ENCODE results near the gene TEX29.

The TEX29 gene

GRCh38 chr13:111286749-111287148 lies 33.7 kb upstream of the TEX29 start (continued):
- TF ChIP-seq MYNN (tag by site-specific recombination; IDR thresholded peaks at IDR 0.05; ENCODE audit: borderline replicate concordance) (no peak), INSM2 (tag by site-specific recombination; IDR thresholded peaks at IDR 0.05) (no peak), REPIN1 (tag by site-specific recombination; IDR thresholded peaks at IDR 0.05; ENCODE audit: low read depth) (no peak)

- H3K4me3 ChIP-seq (ENCODE audit: low read depth, low read length), result no peak overlapping the region
- H3K9me3 ChIP-seq (ENCODE audit: control insufficient read depth, insufficient read depth, low read depth, low read length), result no peaks in the 10 kb centered on the region
- ChIA-PET CTCF (interaction anchor here (0.6 to 0.8 kb wide), 2 partner anchors 19 to 364 kb away, joined by 4 read pairs; no protein-coding TSS in a partner anchor), POLR2A (no interaction called here)
- no peak overlapping the region for H3K27ac ChIP-seq (ENCODE audit: extremely low read depth, low read depth, low read length)
- no peak for TF ChIP-seq ELK4 (IDR thresholded peaks at IDR 0.05; ENCODE audit: borderline replicate concordance, low read depth, low read length)
- no peak for TF ChIP-seq ZBTB26 (tag by site-specific recombination; optimal IDR thresholded peaks at IDR 0.05)
- no peak for TF ChIP-seq ZNF596 (tag by site-specific recombination; IDR thresholded peaks at IDR 0.05)
- no peak for TF ChIP-seq ZNF184 (tag by site-specific recombination; IDR thresholded peaks at IDR 0.05)
- TF ChIP-seq ZNF324 (tag by site-specific recombination; IDR thresholded peaks at IDR 0.05), result no peak
- no peak for TF ChIP-seq ZNF19 (tag by site-specific recombination; IDR thresholded peaks at IDR 0.05; ENCODE audit: low read depth)
- TF ChIP-seq KLF10 (tag by site-specific recombination; IDR thresholded peaks at IDR 0.05), result no peak
- no peak for TF ChIP-seq ZNF76 (tag by site-specific recombination; IDR thresholded peaks at IDR 0.05; ENCODE audit: borderline replicate concordance, low read depth)
- no peak for TF ChIP-seq SP2 (tag by site-specific recombination; IDR thresholded peaks at IDR 0.05)
- no peaks in the 10 kb centered on the region for H3K4me1 ChIP-seq (ENCODE audit: control insufficient read depth, insufficient read depth, low read length)
- H3K36me3 ChIP-seq (ENCODE audit: control insufficient read depth in 2 of 2, insufficient read depth in 1 of 2, low read length in 2 of 2), result peaks cover 3 to 75% of the 10 kb centered on the region in 2 experiments; a peak in 2 of 3 replicates
Measured at GRCh38 chr13:111287201-111287600, 33.2 kb upstream of the TEX29 start.

- POLR2A ChIA-PET, result no interaction called here
Measured at GRCh38 chr13:111288276-111288675, 32.2 kb upstream of the TEX29 start.

More at GRCh38 chr13:111288276-111288675, 32.2 kb upstream of the TEX29 start:
- H3K4me3 ChIP-seq (ENCODE audit: low read depth, low read length), result no peak overlapping the region
- CTCF ChIA-PET, result no interaction called here
- no peaks in the 10 kb centered on the region for H3K4me1 ChIP-seq (ENCODE audit: control insufficient read depth, insufficient read depth, low read length)
- no peak for TF ChIP-seq ZNF148 (tag by site-specific recombination; IDR thresholded peaks at IDR 0.05; ENCODE audit: borderline replicate concordance)
- no peak for TF ChIP-seq ZNF214 (tag by site-specific recombination; IDR thresholded peaks at IDR 0.05; ENCODE audit: borderline replicate concordance)
- TF ChIP-seq GLIS1 (tag by site-specific recombination; IDR thresholded peaks at IDR 0.05), result peak; percentile 30; the same call in 1 of the 2 replicates
- 0 out of 2 replicates have a peak, but pooled peaks have one; percentile 19 for TF ChIP-seq SCRT2 (tag by site-specific recombination; IDR thresholded peaks at IDR 0.05)
- TF ChIP-seq BCL11B (tag by site-specific recombination; IDR thresholded peaks at IDR 0.05; ENCODE audit: low read depth), result no peak
- no peaks in the 10 kb centered on the region for H3K9me3 ChIP-seq (ENCODE audit: control insufficient read depth, insufficient read depth, low read depth, low read length)
- H3K27ac ChIP-seq (ENCODE audit: extremely low read depth, low read depth, low read length), result no peak overlapping the region
- H3K36me3 ChIP-seq (ENCODE audit: control insufficient read depth in 2 of 2, insufficient read depth in 1 of 2, low read length in 2 of 2), result peaks cover 3 to 78% of the 10 kb centered on the region in 2 experiments; a peak in 2 of 3 replicates
